Right atrium auricular region (tissue), 2 donors: Measurements from ENCODE around the gene OR2W3. TPM values are rescaled to one million over a fixed set of nuclear protein-coding genes. Genes with fewer than 3 reads are reported as not detected.

Source experiments
- DNase-seq: peaks from one replicate; pipeline ENCODE4 v3.0.0-alpha.2; 2019; ENCODE audit warnings: low spot score
- H3K27ac ChIP-seq, 2 donors: fragments of 200-600 bp; sonication (generic); 1 replicate in 1 of 2; 2 replicates in 1 of 2; pipeline ENCODE4 v1.5.1; 2016 to 2019
- H3K27me3 ChIP-seq, 2 donors: fragments of 200-600 bp; sonication (generic); one replicate each; pipeline versions ENCODE4 v1.5.1 to v1.6.0; 2017 to 2019
- H3K36me3 ChIP-seq: fragments of 200-600 bp; sonication (generic); one replicate; pipeline ENCODE4 v1.5.1; 2016
- H3K4me1 ChIP-seq, 2 donors: fragments of 200-600 bp; sonication (generic); one replicate each; pipeline versions ENCODE4 v1.5.1 to v1.6.0; 2017 to 2019
- H3K4me3 ChIP-seq, 2 donors: fragments of 200-600 bp; sonication (generic); 1 replicate in 1 of 2; 2 replicates in 1 of 2; pipeline ENCODE4 v1.5.1; 2017 to 2019; ENCODE audit warnings: mild to moderate bottlenecking in 1 of 2, moderate library complexity in 1 of 2
- H3K9me3 ChIP-seq, 2 donors: fragments of 200-600 bp; sonication (generic); one replicate each; pipeline ENCODE4 v1.5.1; 2019
- total RNA-seq, 2 donors: library from RNA; depleted of rRNA; stranded (reverse); fragments of >200 nt; gene quantifications; one replicate each; pipeline ENCODE4 v1.1.0, GENCODE V29; 2016
- TF ChIP-seq, protein P1 (sequence below), 2 donors: fragments of 200-600 bp; sonication (generic); IDR thresholded peaks; one replicate each; pipeline ENCODE4 v1.5.1; 2019; ENCODE audit warnings: antibody characterized with exemption in 2 of 2

The OR2W3 gene
- total RNA-seq, 2 donors from 2014 or later, result 3.0 TPM; not detected in 1

DNA sequence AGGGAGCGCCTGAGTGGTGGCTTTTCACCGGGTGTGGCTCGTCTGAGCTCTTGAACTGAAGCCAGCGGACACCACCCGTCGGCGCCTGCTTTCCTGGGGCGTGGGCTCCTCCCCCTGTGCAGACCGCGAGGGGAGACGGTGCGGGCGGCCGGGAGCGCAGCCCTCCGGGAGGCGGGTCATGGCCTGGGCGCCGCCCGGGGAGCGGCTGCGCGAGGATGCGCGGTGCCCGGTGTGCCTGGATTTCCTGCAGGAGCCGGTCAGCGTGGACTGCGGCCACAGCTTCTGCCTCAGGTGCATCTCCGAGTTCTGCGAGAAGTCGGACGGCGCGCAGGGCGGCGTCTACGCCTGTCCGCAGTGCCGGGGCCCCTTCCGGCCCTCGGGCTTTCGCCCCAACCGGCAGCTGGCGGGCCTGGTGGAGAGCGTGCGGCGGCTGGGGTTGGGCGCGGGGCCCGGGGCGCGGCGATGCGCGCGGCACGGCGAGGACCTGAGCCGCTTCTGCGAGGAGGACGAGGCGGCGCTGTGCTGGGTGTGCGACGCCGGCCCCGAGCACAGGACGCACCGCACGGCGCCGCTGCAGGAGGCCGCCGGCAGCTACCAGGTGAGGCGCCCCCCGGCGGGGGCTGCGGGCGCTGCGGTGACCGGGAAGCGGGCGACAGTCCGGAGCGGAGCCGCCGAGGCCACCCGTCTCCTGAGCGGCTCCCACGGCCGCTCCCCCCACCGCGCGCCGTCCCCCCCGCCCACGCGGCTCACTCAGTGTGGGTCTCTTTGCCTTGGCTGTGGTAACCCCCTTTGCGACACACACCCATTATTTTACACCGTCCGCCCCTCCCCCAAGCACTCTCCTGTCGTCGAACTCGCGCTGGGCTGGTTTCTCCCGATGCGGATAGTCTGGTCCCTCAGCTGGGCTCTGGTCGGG is 38.1 kb upstream of the OR2W3 start, which contains the start of gene TRIM58:
TSS of gene TRIM58 (plus strand) at position 119 of the 916 bp plus-strand sequence. CDS start at position 179, 60 bp downstream.
- Histone ChIP-seq H3K4me3 (peak within 1 kb of the TSS; percentile 42 to 59), H3K36me3 (no peaks in the 10 kb centered on the region), H3K27ac (peak within 1 kb of the TSS in 1 of 2 donors; percentile 69), H3K9me3 (no peaks in the 10 kb centered on the region), H3K27me3 (peaks cover 0 to 9% of the 10 kb centered on the region in 2 donors), H3K4me1 (no peaks in the 10 kb centered on the region)
- peak; percentile 73 for DNase-seq
- TF ChIP-seq, protein P1, sequence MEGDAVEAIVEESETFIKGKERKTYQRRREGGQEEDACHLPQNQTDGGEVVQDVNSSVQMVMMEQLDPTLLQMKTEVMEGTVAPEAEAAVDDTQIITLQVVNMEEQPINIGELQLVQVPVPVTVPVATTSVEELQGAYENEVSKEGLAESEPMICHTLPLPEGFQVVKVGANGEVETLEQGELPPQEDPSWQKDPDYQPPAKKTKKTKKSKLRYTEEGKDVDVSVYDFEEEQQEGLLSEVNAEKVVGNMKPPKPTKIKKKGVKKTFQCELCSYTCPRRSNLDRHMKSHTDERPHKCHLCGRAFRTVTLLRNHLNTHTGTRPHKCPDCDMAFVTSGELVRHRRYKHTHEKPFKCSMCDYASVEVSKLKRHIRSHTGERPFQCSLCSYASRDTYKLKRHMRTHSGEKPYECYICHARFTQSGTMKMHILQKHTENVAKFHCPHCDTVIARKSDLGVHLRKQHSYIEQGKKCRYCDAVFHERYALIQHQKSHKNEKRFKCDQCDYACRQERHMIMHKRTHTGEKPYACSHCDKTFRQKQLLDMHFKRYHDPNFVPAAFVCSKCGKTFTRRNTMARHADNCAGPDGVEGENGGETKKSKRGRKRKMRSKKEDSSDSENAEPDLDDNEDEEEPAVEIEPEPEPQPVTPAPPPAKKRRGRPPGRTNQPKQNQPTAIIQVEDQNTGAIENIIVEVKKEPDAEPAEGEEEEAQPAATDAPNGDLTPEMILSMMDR (IDR thresholded peaks at IDR 0.05), result no peak

DNA sequence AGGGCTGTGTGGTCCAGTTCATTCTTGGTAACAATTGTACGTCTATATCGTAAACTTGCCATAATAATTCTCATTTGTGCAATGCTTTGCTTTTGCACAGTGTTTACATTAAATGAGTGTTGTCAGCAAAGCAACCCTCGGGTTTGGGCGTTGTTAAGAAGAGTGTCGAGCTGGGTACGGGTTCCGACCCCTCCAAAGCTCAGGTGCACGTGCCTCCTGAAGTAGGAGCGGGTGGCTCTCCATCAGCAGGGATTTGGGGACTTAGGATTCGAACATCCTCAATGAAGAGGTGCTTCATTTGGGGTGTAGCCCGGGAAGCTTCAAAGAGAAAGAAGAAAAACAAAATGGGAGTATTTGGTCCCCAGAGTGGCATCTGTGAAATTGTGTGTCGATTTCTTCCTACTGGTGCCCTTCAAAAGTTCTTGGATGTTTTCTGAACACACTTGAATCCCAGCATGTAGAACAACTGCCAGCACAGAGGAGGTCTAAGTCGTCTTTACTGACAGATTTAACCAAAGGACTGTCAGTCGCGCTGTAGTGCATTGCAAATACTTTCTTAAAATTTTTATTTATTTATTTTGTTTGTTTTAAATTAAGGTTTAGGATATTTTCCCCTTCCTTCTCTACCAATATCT is 37.3 kb upstream of the OR2W3 start:
- no peaks in the 10 kb centered on the region for H3K36me3 ChIP-seq
- peaks cover 0 to 9% of the 10 kb centered on the region in 2 donors for H3K27me3 ChIP-seq
- H3K27ac ChIP-seq, result no peak overlapping the region
- no peaks in the 10 kb centered on the region for H3K4me1 ChIP-seq
- TF ChIP-seq, protein P1 (IDR thresholded peaks at IDR 0.05), result no peak
- H3K9me3 ChIP-seq, result no peaks in the 10 kb centered on the region
- no peak for DNase-seq
- H3K4me3 ChIP-seq, result peak overlapping the region in 1 of 2 donors; percentile 59

DNA sequence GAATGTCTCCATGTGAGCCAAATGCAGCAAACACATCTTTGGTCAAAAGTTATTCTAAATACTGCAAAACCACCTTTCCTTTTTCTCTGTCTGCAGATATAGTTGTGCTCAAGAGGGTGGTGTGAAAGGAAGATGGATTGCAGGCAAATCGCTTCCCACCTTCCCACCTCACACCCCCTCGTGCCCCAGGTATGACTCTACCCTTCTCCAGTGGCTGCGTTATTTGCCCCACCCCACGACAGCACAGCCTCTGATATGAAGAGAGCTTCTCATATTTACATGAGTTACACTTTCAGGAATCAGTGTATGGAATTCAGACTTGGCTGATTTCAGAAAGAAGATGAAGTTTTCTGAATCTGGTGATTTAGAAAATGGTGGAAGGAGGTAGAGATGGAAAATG is 32.6 kb upstream of the OR2W3 start:
- H3K9me3 ChIP-seq, result no peaks in the 10 kb centered on the region
- H3K4me3 ChIP-seq, result no peak overlapping the region
- no peaks in the 10 kb centered on the region for H3K27me3 ChIP-seq
- TF ChIP-seq, protein P1 (IDR thresholded peaks at IDR 0.05), result no peak
- H3K36me3 ChIP-seq, result peaks cover 1% of the 10 kb centered on the region
- H3K27ac ChIP-seq, result no peak overlapping the region
- no peaks in the 10 kb centered on the region for H3K4me1 ChIP-seq
- DNase-seq, result no peak

DNA sequence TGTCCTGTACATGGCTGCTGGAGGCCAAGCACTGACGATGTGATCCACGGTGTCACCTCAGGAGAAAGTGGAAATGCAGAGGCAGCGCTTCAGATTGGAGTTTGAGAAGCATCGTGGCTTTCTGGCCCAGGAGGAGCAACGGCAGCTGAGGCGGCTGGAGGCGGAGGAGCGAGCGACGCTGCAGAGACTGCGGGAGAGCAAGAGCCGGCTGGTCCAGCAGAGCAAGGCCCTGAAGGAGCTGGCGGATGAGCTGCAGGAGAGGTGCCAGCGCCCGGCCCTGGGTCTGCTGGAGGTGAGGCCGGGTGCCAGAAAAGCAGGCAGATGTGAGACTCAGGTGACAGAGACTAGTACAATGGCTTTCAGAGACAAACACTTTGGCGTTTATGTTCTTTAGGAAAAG is 30.7 kb upstream of the OR2W3 start:
- no peak overlapping the region for H3K4me3 ChIP-seq
- peaks cover 19% of the 10 kb centered on the region for H3K36me3 ChIP-seq
- H3K9me3 ChIP-seq, result no peaks in the 10 kb centered on the region
- no peak overlapping the region for H3K27ac ChIP-seq
- no peak for DNase-seq
- no peaks in the 10 kb centered on the region for H3K4me1 ChIP-seq
- TF ChIP-seq, protein P1 (IDR thresholded peaks at IDR 0.05), result no peak
- no peaks in the 10 kb centered on the region for H3K27me3 ChIP-seq

DNA sequence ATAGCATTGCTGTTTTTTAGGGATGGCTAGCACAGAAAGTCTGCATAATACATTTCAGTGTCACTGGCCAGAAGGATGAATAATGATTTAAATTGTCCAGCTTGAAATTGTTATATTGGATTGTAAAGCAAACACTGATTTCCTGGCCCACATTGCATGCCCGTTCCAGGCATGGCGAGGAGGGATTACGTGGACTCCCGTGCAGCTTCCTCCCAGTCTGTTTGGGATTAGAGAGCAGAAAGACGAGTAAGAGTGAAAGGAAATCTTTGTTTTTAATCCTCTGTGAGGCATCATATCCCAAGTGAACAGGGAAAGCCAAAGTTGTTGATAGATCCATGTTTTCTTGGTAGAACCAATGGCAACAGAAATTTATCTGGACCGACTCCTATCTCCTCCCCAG is 30.0 kb upstream of the OR2W3 start:
- peaks cover 26% of the 10 kb centered on the region for H3K36me3 ChIP-seq
- no peaks in the 10 kb centered on the region for H3K4me1 ChIP-seq
- H3K27ac ChIP-seq, result no peak overlapping the region
- no peak for DNase-seq
- no peak overlapping the region for H3K4me3 ChIP-seq
- TF ChIP-seq, protein P1 (IDR thresholded peaks at IDR 0.05), result no peak
- H3K27me3 ChIP-seq, result no peaks in the 10 kb centered on the region
- no peaks in the 10 kb centered on the region for H3K9me3 ChIP-seq
